ENCODE data around the gene ATXN7L1. TPM values are rescaled to one million over a fixed set of nuclear protein-coding genes. Genes with fewer than 3 reads are reported as not detected.

The ATXN7L1 gene
- polyA plus RNA-seq, 1 of the 3 experiments (the other 2 are of a cell fraction) = 6.0 TPM

GRCh38 chr7:105917659-105918058 is 41.3 kb upstream of the ATXN7L1 start:
- H3K4me1 ChIP-seq (ENCODE audit: control insufficient read depth in 1 of 2, insufficient read depth in 2 of 2, low read depth in 1 of 2, low read length in 1 of 2) = 0 out of 4 replicates have a peak, but pooled peaks cover 0 to 5% of the 10 kb centered on the region in 2 experiments
- H3K9me3 ChIP-seq = no peaks in the 10 kb centered on the region
- H2AFZ ChIP-seq (ENCODE audit: low read depth) = no peak overlapping the region
- WGBS (ENCODE audit: low lambda C conversion rate) = 88% methylated on average over 2 of the region's 2 CpGs
- no peaks in the 10 kb centered on the region for H3K27me3 ChIP-seq (ENCODE audit: insufficient read depth)
- H3K79me2 ChIP-seq (ENCODE audit: insufficient read depth) = no peaks in the 10 kb centered on the region
- no peak overlapping the region for H3K4me3 ChIP-seq (ENCODE audit: low read depth in 2 of 2, low read length in 1 of 2)
- no peak overlapping the region for H3K4me2 ChIP-seq
- ChIA-PET CTCF (interaction anchor here (1.4 kb wide), 1 partner anchor 17 kb away, joined by 4 read pairs; no protein-coding TSS in a partner anchor), POLR2A (no interaction called here)
- no peaks in the 10 kb centered on the region for H4K20me1 ChIP-seq (ENCODE audit: insufficient read depth)
- H3F3A ChIP-seq (replicated peaks; ENCODE audit: insufficient read depth) = peaks cover 4% of the 10 kb centered on the region
- H3K9ac ChIP-seq = no peak overlapping the region
- no peaks in the 10 kb centered on the region; the same call in 1 of the 2 replicates for H3K9me2 ChIP-seq
- no peak overlapping the region for H3K27ac ChIP-seq (ENCODE audit: low read depth in 2 of 2, low read length in 1 of 2)
- no peak for DNase-seq
- peaks cover 0 to under 1% of the 10 kb centered on the region in 2 experiments for H3K36me3 ChIP-seq (replicated peaks in 1 of 2; ENCODE audit: control insufficient read depth in 1 of 2, insufficient read depth in 2 of 2, low read length in 1 of 2)
- TF ChIP-seq ELF1 (IDR thresholded peaks at IDR 0.05) = no peak
- TF ChIP-seq CHD2 (IDR thresholded peaks at IDR 0.05; ENCODE audit: low read length, partially characterized antibody) = no peak
- no peak for TF ChIP-seq FOSL2 (IDR thresholded peaks at IDR 0.05; ENCODE audit: borderline replicate concordance, low read depth)
- no peak for TF ChIP-seq JUND (IDR thresholded peaks at IDR 0.05)
- no peak for TF ChIP-seq REST (IDR thresholded peaks at IDR 0.05; ENCODE audit: low read depth, low read length)
- no peak for TF ChIP-seq ZBTB33 (IDR thresholded peaks at IDR 0.05; ENCODE audit: borderline replicate concordance, low read depth)
- TF ChIP-seq USF1 (IDR thresholded peaks at IDR 0.05; ENCODE audit: borderline replicate concordance, low read depth) = no peak
- TF ChIP-seq SIN3A (IDR thresholded peaks at IDR 0.05; ENCODE audit: borderline replicate concordance, low read depth, low read length) = no peak
- no peak for TF ChIP-seq RAD21 (IDR thresholded peaks at IDR 0.05; ENCODE audit: low read length)
- TF ChIP-seq PBX3 (IDR thresholded peaks at IDR 0.05) = no peak
- TF ChIP-seq GABPA (IDR thresholded peaks at IDR 0.05; ENCODE audit: low read depth) = no peak
- no peak for TF ChIP-seq USF2 (IDR thresholded peaks at IDR 0.05; ENCODE audit: borderline replicate concordance, low read depth, low read length)
- TF ChIP-seq NRF1 (IDR thresholded peaks at IDR 0.05; ENCODE audit: low read depth, low read length) = no peak
- no peak for TF ChIP-seq FOXM1 (IDR thresholded peaks at IDR 0.05; ENCODE audit: low read depth)

Data from SK-N-SH (cell line).